ENCODE data around the gene ATP2A1. TPM values are rescaled to one million over a fixed set of nuclear protein-coding genes. Genes with fewer than 3 reads are reported as not detected.

ATP2A1 gene
- total and polyA plus RNA-seq, 2 of the 8 experiments (the other 6 are each of a cell fraction or from before 2014, with no cell fraction given) = 1.7 to 2.4 TPM

DNA sequence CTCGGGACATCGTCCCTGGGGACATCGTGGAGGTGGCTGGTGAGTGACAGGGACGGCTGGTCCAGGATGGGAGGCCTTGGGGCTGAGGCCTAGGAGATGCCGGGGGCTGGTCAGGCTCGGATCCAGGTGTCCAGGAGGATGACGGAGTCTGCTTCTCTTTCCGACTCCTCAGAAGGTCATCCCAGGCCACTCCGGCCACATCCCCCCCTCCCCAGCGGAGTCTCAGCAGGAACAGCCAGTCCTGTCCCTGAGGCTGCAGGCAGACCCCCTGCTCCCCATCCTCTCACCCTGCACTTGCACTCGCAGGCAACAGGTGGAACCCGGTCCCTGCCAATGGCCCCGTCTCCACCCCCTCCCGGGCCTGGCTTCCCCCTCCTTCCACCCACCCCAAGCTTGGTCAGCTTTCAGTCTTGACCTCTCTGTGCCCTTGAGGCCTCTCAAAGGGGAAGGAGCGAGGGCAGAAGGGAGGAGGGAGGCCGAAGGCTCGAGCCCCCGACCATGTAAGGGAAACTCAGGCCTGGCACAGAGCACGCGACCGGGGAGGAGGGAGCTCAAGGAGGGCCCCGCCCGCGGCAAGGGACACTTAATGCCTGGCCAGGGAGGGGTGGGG is 4.4 kb downstream of the ATP2A1 start (continued):
- TF ChIP-seq CTCF (IDR thresholded peaks at IDR 0.05; ENCODE audit: control extremely low read depth in 1 of 3, insufficient read depth in 1 of 3, low read depth in 1 of 3, low read length in 3 of 3) (peak; percentile 33 to 53 (median 45)), RBBP5 (IDR thresholded peaks at IDR 0.05; ENCODE audit: borderline replicate concordance, low read depth, low read length) (no peak), KDM1A (IDR thresholded peaks at IDR 0.05; ENCODE audit: borderline replicate concordance, low read length) (no peak), SAP30 (IDR thresholded peaks at IDR 0.05; ENCODE audit: insufficient read depth, insufficient replicate concordance, low read length) (no peak), CEBPB (IDR thresholded peaks at IDR 0.05; ENCODE audit: low read depth, low read length) (no peak), MAX (IDR thresholded peaks at IDR 0.05) (peak; percentile 32; the same call in 1 of the 2 replicates), CHD2 (IDR thresholded peaks at IDR 0.05; ENCODE audit: low read length) (no peak)

Data from H1 (cell line).